HG03575 (cell line): ENCODE data around the gene DNAH5.

Source experiments
- ATAC-seq: cut with Tn5 transposase; IDR thresholded peaks from one replicate; pipeline ENCODE4 v1.9.1; 2021; ENCODE audit not compliant: unreplicated experiment, insufficient number of reproducible peaks, low FRiP score; ENCODE audit errors: extremely low read depth

The DNAH5 gene

DNA sequence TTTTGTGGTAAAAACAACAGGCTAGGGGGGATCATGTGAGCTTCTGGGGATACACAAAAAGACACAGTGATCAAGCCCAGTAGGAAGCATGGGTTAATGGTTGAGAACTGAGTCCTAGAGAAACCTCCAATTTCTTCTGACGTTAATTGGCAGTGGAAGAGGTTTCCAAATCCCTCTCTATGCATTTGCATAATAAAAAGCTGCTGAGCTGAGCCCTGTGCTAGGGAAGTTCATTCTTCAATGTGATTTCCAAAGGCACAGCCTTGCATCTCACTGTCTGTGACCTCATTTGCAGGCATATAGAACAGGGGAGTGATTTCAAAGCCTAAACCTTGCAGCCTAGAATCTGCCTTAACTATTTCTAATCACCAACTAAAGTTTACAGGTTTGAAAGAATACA is 812 bp downstream of the DNAH5 start:
- ATAC-seq, result no peak

DNA sequence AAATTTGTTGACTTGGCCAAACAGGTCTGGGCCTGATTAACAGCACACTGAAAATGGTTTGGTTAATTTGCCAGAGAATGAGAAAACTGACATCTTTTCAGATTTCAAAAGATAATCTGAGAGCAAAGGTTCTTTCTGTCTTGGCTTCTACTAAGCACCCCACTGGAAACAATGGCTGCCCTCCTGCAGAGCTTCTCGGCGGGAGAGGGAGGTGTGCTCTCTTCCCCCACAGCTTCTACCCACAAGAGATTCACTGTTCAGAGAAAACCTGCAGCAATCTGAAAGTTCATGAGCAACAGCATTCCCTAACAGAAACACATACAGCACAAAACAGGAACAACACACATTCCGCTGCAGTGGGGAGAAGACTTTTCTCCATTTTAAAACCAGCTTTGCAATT is 3.0 kb downstream of the DNAH5 start:
- no peak for ATAC-seq

DNA sequence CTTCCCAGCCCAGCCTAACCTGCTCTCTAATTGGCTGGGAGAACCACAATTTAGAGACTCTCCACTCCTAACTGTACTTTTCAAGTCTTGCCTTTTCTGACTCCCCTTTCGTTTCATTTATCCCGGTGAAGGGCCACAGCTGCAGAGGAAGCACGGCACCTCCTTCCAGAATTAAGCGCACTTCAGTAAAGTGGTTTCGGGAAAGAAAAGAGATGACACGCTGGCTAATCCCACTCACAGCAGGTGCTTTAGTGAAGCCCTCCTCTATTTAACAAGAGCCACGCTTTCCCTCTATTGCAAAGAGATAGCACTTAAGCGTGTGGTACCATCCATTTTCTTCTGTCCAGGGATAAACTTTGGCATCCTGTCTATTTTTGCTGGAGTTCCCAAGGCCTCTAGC is 4.8 kb downstream of the DNAH5 start:
- no peak for ATAC-seq

DNA sequence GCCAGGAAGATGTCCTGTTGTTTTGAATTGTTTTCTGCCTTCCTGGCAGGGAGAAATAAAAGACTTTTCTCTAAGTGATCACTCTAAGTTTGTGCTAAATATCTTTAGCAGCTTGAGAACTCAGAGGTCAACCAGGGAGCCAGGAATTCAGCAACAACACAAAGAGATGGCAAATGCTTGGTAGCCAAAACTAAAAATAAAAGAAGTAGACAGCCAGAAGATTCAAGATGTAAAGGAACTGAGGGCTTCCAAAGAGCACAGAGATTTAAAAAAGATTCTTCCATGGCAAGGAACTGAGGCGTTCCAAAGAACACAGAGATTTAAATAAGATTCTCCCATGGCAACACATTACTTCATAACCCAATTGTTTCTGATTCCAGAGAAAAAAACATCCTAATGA is 9.6 kb downstream of the DNAH5 start:
- no peak for ATAC-seq

DNA sequence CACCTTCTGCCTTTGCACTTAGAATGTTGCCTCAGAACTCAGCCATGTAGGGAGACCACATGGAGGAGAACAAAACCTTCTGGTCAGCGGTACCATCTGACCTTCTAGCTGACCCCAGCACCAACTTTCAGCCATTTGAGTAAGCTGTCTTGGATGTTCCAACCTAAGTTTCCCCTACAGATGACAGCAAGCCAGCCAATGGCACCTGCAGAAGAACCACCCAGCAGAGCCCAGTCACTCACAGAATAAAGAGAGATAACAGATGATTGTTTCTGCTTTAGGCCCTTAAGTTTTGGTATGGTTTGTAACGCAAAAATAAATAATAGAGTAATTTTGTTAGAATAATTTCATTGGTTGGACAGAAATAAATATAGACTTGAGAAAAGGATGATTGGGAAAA is 10.4 kb downstream of the DNAH5 start:
- ATAC-seq, result no peak

DNA sequence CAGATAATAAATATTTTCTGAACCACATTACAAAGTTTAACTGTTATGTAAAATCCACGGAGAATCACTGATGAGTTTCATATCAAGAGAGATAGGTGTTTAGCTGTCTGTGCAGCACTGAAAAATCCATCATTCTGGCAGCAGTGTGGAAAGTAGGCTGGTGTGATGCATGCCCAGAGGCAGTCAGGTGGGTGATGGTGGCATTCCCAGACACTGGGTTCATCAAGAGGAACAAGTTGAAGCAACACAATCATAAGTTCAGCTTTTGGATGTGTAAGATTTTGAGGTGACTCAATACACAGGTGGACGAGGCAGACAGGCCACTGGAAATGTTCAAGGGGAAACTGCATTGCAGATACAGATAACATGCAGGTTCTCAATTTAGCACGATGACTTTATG is 11.9 kb downstream of the DNAH5 start:
- no peak for ATAC-seq

DNA sequence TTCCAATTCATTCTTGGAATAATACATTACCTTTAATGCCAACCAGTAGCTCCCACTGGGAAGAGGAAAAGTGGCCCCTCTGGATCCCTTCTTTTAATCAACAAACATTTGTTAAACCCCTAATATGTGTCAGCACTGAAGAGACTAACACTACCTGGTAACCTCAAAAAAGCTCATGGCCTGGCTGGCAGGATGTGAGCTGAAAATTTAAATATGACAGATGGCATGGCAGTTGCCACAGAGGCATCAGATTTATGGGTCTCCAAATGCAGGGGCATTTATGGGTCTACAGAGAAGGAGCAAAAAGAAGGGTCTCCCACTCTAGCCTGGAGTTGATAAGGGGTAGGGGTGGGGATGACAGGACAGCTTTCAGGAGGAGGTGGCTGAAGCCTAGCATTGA is 12.5 kb downstream of the DNAH5 start:
- no peak for ATAC-seq

DNA sequence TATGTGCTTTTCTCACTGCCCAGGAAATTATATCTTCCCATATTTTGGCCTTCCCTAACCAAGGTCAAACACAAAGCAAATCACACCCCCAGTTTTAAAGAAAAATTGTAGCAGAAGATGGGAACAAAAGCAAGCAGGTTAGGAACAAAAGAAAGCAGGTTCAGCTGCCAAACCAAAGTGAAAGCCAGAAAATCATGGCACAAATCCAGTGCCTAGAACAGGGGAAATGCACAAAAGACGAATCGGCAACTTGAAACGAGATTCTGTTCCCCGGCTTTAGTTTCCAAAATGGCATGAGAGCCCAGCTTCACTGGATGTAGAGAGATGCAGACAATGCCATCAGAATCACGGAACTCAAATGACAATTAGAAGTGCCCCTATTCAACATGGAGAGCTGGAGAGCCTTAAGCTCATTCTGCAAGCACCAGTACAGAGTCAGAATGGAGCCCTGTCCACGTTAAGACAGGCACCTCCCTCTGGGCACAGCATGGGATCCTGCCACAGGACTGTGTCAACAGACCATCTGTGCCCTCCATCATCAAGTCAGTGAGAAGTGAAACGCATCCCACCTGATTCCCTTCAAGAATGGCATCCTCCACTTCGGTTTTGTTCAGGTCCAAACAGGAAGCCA is 13.8 kb downstream of the DNAH5 start:
- no peak for ATAC-seq

DNA sequence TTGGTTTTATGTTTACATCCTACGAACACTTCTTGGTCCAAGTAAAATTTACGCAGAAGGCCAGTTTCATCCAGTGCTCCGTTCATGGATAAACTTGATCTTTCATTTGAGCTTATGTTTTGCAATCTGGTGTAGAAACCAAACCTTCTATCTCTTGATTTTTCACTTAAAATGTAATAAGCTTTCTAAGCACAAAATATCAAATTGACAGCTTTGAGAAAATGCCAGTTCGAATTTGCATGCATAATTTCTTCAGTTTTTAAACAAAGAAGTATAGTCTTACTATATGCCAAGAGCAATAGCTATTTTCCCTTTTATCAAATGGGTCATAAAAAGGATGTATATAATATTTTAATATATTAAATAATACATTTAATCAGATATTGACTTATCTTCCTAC is 17.8 kb downstream of the DNAH5 start:
- no peak for ATAC-seq

DNA sequence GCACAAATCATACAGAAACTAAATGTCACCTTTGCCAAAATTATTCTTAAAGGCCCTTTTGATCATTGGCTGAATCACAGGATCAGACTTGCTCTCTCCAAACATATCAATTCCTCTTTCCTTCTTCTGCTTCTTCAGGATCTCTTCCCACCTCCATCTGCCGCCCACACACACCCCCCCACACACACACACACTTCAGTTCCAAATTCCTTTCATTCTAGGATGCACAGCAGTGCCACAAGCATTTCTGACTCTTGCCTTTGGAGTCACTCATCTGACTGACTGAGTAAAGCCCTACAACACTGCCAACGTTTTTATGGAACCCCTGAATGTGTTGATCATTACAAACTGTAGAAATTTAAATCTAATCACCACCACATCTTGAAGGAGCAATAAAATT is 22.9 kb downstream of the DNAH5 start:
- ATAC-seq, result no peak

DNA sequence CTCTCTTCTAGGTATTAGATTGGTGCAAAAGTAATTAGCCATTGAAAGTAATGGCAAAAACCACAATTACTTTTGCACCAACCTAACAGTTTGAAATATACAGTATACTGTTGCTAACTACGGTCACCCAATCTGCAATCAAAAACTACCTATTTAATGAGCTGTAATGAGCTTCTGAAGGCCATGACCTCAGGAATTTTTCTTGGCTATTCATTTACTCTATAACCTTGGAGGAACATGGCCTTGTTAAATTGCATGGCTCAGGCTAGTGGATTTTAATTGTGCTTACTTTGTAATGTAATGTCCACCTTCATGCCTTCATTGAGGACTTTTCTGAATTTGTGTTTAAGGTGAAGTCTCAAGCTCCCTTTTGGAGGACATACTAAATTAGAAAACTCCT is 24.7 kb downstream of the DNAH5 start:
- ATAC-seq, result no peak

DNA sequence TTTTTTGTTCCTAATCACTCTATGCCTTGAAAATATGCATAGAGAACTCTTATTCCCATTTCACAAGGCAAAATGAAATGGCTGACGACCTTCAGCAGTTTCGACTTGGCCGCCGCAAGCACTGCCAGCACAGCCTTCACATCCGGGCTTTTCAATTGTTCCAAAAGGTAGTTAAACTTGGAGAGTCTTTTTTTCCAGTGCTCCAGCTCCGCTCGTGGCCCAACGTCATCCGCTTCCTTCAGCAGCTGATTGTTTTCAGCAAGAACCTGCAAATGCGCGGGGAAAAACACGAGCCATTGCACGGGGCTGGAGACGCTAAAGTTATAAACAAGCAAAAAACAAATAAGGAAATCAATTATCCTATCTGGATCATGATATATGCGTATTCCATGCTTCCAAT is 25.4 kb downstream of the DNAH5 start:
- no peak for ATAC-seq

DNA sequence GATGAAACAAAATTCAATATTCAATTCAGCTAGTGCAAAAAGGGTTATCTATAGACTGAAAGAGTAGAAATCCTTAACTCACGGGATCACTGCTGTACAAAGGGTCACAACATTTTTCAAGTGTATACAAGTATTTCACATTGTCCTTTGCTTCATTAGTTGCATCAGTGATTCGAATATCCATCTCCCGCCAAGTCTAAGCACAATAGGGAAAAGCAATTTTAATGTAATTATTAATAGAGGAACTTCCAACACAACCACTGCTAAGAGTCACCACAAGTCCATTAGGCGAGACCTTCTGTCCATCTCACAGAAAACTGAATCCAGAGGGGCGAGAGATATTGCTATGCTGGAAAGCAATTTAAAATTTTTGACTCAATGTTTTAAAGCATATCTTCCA is 27.4 kb downstream of the DNAH5 start:
- ATAC-seq, result no peak

DNA sequence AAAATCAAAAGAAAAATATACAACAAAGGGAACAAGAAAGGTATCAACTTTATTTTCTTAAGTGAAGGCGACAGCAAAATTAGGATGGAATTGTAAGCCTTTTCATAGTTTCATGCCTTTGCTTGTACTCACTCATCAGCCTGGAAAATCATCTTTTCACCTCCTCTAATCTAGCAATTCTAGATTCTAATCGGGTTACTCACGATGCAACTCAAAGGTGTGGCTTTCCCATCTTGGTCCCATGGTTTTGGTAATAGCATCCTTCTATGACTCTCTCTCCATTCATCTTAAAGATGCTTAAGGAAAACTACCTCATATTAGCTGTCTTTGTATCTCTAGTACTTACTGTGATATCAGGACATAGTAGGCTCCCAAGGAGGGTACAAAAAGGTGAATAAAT is 30.5 kb downstream of the DNAH5 start:
- no peak for ATAC-seq

DNA sequence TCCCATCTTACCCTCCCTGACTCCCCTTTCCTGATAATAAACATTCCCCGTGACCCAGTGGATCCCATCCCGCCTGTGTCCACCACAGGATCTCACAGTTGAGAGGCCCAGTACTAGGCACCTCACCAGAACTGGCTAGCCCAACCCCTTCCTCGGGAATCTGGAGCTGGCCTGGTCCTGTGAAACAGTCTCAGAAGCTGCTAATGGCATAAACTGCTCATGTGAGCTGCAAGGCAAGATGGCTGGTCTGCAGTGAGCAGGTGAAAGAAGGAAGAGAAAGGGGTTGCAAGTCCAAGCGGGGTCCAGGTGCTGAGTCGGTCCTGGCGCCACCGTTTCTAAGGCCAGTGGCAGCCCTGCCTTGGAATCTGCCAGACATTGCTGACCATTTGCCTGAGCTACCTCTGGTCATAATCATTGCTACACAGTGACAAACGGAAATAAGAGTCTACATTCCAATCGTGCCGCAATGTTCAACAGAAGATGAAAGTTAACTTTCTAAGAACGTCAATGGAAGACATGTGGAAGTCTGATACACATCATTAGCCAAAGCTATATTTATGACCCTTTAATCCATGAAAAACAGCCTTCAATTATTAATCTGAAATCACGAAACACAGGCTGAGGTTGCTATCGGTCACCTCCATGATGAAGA is 33.7 kb downstream of the DNAH5 start:
- no peak for ATAC-seq

DNA sequence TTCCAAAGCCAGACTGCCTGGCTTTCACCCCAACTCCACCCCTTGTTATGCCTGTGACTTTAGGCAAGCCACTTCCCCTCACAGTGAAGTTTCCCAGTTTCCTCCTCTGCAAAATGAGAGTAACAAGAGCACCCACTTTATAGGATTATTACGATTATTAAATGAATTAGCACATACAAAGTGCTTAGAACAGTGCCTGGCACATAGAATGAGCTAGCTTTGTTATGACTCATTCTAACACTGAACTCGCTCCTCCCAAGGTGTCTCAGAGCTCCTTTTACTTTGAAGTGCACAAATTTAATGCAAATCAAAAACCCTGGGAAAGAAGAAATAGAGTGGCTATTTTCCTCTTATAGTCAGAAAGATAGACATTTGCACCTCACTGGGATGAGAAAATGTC is 34.3 kb downstream of the DNAH5 start:
- ATAC-seq, result no peak

DNA sequence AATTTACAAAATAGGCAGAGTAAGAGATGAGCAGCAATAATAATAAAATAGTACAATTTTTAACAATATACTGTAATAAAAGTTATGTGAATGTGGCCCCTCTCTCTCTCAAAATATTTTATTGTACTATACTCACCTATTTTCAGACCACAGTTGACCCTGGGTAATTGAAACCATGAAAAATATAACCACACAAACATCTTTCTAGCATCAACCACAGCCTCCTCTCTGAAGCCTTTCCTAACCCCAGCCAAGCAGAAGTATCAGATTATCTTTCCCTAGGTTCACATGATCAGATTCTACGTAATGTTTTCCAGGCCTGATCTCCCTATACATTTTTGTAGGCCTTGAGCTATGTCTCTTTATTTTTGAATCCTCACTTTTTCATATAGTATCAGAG is 35.2 kb downstream of the DNAH5 start:
- ATAC-seq, result no peak

DNA sequence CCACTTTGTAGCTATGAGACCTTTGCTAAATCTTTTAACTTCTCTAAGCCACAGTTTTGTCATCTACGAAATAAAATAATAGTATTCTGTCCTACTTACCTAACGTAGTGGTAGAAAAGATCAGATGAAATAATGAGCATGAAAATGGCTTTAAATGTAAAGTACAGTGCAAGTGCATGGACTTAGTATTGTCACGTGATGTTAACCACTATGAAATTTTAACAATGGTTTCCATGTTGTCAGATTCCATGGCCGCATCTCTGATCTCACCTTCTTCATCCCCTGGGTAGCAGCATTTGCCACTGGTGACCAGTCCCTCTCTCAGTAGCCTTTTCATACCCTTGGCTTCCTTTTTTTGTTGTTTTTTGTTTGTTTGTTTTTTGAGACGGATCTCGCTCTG is 45.9 kb downstream of the DNAH5 start:
- no peak for ATAC-seq

DNA sequence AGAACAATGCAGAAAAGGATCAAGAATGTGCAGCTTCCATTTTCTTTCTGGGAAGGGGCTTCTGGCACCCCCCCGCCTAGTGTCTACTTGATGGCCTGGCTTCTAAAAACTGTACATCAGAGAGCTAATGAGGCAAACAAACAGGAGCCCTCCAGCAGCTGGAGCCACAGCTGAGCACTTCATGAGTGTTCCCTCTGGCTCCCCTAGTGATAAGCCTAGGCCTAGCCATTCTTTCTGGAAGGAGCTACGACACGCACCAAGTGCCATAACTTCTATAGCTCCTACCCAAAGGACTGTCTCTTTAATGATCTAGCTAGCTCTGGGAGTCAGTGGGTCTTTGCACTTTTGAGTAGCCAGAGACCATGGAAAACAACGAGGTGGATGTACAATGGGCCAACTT is 66.1 kb downstream of the DNAH5 start:
- no peak for ATAC-seq

DNA sequence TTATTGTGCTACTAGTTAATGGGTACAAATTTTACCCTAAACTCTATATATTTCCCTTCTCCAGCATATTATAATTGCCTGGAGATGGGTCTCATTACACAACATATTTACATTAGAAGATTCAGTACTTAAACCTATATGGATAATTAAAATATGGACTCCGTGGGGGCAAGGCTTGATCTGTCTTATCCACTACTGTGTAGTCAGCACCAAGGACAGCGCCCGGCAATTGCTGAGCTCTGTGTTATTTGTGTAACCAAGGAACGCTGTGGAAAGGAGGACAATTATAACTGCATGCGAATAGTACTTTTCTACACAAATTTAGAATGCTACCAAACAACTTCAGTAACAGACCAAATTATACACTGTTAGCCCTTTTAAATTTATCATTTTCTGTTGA is 77.7 kb downstream of the DNAH5 start:
- no peak for ATAC-seq

DNA sequence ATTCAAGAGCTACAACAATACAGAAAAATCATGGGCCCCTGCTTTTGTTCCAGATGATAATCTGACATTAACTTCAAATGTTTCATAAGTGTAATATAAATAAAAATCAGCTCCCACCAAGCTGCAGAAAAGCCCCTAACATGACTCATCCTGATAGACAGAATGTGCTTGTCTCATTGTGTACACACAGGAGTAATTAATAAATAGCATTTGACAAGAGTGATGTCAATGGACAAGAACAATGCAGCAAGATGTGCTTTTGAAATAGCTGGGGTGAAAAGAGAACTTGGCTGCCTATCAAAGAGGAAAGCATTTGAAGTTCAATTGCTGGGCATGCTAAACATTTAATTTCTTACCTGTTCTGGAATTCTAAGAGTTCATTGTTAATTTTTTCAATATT is 79.2 kb downstream of the DNAH5 start:
- ATAC-seq, result no peak
